ENCODE measurements around the gene TMEM50B.

DNA sequence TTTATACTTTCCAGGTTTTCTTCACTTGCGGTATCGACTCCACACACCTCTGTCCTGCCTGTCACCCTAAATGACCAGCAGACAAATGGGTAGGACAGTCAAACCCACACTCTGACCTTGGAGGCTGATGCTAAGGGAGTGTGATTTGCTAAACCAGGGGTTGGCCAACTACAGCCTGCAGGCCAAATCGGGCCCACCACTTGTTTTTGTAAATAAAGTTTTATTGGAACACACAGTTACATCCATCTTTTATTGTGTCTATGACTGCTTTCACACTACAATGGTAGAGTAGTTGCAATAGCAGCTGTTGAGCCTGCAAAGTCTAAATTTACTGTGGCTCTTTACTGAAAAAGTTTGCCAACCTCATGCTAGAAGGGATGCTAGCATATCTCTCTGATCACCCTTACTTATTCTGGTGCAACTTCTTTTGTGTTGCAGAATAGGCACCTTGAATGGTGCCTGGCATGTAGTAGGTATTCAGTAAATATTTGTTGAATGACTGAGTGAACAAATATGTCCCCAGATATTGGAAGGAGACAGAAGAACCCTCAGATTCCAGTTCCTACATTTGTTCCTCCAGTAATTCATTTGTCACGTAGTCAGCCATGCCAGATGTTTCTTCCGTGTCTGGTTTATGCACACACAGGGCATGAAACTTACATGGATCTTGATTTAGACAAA is 57.9 kb downstream of the TMEM50B start:
- TF ChIP-seq, protein P1, sequence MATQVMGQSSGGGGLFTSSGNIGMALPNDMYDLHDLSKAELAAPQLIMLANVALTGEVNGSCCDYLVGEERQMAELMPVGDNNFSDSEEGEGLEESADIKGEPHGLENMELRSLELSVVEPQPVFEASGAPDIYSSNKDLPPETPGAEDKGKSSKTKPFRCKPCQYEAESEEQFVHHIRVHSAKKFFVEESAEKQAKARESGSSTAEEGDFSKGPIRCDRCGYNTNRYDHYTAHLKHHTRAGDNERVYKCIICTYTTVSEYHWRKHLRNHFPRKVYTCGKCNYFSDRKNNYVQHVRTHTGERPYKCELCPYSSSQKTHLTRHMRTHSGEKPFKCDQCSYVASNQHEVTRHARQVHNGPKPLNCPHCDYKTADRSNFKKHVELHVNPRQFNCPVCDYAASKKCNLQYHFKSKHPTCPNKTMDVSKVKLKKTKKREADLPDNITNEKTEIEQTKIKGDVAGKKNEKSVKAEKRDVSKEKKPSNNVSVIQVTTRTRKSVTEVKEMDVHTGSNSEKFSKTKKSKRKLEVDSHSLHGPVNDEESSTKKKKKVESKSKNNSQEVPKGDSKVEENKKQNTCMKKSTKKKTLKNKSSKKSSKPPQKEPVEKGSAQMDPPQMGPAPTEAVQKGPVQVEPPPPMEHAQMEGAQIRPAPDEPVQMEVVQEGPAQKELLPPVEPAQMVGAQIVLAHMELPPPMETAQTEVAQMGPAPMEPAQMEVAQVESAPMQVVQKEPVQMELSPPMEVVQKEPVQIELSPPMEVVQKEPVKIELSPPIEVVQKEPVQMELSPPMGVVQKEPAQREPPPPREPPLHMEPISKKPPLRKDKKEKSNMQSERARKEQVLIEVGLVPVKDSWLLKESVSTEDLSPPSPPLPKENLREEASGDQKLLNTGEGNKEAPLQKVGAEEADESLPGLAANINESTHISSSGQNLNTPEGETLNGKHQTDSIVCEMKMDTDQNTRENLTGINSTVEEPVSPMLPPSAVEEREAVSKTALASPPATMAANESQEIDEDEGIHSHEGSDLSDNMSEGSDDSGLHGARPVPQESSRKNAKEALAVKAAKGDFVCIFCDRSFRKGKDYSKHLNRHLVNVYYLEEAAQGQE (IDR thresholded peaks at IDR 0.05; ENCODE audit: unreplicated experiment) = no peak
- TF ChIP-seq, protein P2, sequence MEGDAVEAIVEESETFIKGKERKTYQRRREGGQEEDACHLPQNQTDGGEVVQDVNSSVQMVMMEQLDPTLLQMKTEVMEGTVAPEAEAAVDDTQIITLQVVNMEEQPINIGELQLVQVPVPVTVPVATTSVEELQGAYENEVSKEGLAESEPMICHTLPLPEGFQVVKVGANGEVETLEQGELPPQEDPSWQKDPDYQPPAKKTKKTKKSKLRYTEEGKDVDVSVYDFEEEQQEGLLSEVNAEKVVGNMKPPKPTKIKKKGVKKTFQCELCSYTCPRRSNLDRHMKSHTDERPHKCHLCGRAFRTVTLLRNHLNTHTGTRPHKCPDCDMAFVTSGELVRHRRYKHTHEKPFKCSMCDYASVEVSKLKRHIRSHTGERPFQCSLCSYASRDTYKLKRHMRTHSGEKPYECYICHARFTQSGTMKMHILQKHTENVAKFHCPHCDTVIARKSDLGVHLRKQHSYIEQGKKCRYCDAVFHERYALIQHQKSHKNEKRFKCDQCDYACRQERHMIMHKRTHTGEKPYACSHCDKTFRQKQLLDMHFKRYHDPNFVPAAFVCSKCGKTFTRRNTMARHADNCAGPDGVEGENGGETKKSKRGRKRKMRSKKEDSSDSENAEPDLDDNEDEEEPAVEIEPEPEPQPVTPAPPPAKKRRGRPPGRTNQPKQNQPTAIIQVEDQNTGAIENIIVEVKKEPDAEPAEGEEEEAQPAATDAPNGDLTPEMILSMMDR (conservative IDR thresholded peaks at IDR 0.05; ENCODE audit: low read depth in 2 of 2) = no peak
- no peak for TF ChIP-seq EZH2 (IDR thresholded peaks at IDR 0.05; ENCODE audit: low read depth, unreplicated experiment)
- no peak for TF ChIP-seq POLR2AphosphoS5 (IDR thresholded peaks at IDR 0.05; ENCODE audit: low read depth)
- TF ChIP-seq ZNF331 (CRISPR knock-in tag; IDR thresholded peaks at IDR 0.05; ENCODE audit: low read depth) = no peak
- no peak for TF ChIP-seq CREB1 (CRISPR knock-in tag; IDR thresholded peaks at IDR 0.05; ENCODE audit: low read depth)
- TF ChIP-seq NANOG (IDR thresholded peaks at IDR 0.05; ENCODE audit: borderline replicate concordance) = no peak
- no peak for TF ChIP-seq EZH2phosphoT487 (IDR thresholded peaks at IDR 0.05; ENCODE audit: unreplicated experiment)
- TF ChIP-seq ZNF114 (CRISPR knock-in tag; IDR thresholded peaks at IDR 0.05) = no peak
- TF ChIP-seq JUNB (IDR thresholded peaks at IDR 0.05; ENCODE audit: unreplicated experiment) = no peak
- TF ChIP-seq, protein P3, sequence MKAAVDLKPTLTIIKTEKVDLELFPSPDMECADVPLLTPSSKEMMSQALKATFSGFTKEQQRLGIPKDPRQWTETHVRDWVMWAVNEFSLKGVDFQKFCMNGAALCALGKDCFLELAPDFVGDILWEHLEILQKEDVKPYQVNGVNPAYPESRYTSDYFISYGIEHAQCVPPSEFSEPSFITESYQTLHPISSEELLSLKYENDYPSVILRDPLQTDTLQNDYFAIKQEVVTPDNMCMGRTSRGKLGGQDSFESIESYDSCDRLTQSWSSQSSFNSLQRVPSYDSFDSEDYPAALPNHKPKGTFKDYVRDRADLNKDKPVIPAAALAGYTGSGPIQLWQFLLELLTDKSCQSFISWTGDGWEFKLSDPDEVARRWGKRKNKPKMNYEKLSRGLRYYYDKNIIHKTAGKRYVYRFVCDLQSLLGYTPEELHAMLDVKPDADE (IDR thresholded peaks at IDR 0.05) = no peak

Data from GM23338 (cell line).